HG02852 (cell line): Measurements from ENCODE around the gene SH2B3.

Experiments used
- ATAC-seq: cut with Tn5 transposase; IDR thresholded peaks from one replicate; pipeline ENCODE4 v1.9.1; 2021; ENCODE audit warnings: mild to moderate bottlenecking, moderate library complexity; ENCODE audit not compliant: unreplicated experiment

Gene SH2B3

GRCh38 chr12:111443086-111443485 lies 37.4 kb downstream of the SH2B3 start:
- ATAC-seq, result no peak

GRCh38 chr12:111443586-111443985 lies 37.9 kb downstream of the SH2B3 start:
- no peak for ATAC-seq

- ATAC-seq, result peak; percentile 46
Measured at GRCh38 chr12:111444314-111444924, 38.7 kb downstream of the SH2B3 start.

- ATAC-seq, result peak; percentile 83
Measured at GRCh38 chr12:111444925-111445725, 39.4 kb downstream of the SH2B3 start.

GRCh38 chr12:111445726-111446581 lies 40.2 kb downstream of the SH2B3 start:
- ATAC-seq, result no peak

- ATAC-seq, result no peak
Measured at GRCh38 chr12:111446631-111447570, 41.2 kb downstream of the SH2B3 start.

GRCh38 chr12:111447571-111448265 lies 42.0 kb downstream of the SH2B3 start:
- ATAC-seq, result no peak

- ATAC-seq, result no peak
Measured at GRCh38 chr12:111448266-111448830, 42.6 kb downstream of the SH2B3 start.

- ATAC-seq, result no peak
Measured at GRCh38 chr12:111448846-111449790, 43.4 kb downstream of the SH2B3 start.

GRCh38 chr12:111450676-111451075 lies 45.0 kb downstream of the SH2B3 start:
- no peak for ATAC-seq

GRCh38 chr12:111451232-111451631 lies 45.5 kb downstream of the SH2B3 start:
- no peak for ATAC-seq

- ATAC-seq, result no peak
Measured at GRCh38 chr12:111451649-111452129, 46.0 kb downstream of the SH2B3 start.

- ATAC-seq, result no peak
Measured at GRCh38 chr12:111453071-111453989, 47.6 kb downstream of the SH2B3 start.

GRCh38 chr12:111454311-111454710 lies 48.6 kb downstream of the SH2B3 start:
- ATAC-seq, result no peak

GRCh38 chr12:111454716-111455447 lies 49.2 kb downstream of the SH2B3 start:
- no peak for ATAC-seq
